Ovary (tissue), 9 donors: ENCODE data around the gene CIDEA. TPM values are rescaled to one million over a fixed set of nuclear protein-coding genes. Genes with fewer than 3 reads are reported as not detected.

Experiments
- DNase-seq, 5 donors: peaks; one replicate each; pipeline ENCODE4 v3.0.0-alpha.2; 2019 to 2020
- H3K27ac ChIP-seq, 2 donors: fragments of 200-600 bp; one replicate each; pipeline versions ENCODE4 v1.5.1 to v1.8.0; 2019 to 2022
- H3K27me3 ChIP-seq: fragments of 200-600 bp; one replicate; pipeline ENCODE4 v1.8.0; 2022
- H3K36me3 ChIP-seq: fragments of 200-600 bp; sonication (generic); one replicate; pipeline ENCODE4 v1.5.1; 2019
- H3K4me1 ChIP-seq: one replicate; pipeline ENCODE4 v1.8.1; 2013; ENCODE audit warnings: mild to moderate bottlenecking, moderate library complexity; ENCODE audit not compliant: insufficient read depth
- H3K4me3 ChIP-seq: fragments of 200-600 bp; sonication (generic); one replicate; pipeline ENCODE4 v1.5.1; 2017
- H3K9me3 ChIP-seq, 2 donors: fragments of 200-600 bp in 1 of 2; sonication (generic) in 1 of 2; one replicate each; pipeline versions ENCODE4 v1.5.1 to v1.8.1; 2013 to 2019; ENCODE audit warnings: mild to moderate bottlenecking in 1 of 2, moderate library complexity in 1 of 2
- CTCF ChIP-seq, 3 donors: fragments of 450-650 bp in 2 of 3; fragments of 200-600 bp in 1 of 3; IDR thresholded peaks; one replicate each; pipeline versions ENCODE4 v1.5.1 to v1.8.0; 2016 to 2022; ENCODE audit warnings: antibody characterized with exemption in 3 of 3, mild to moderate bottlenecking in 1 of 3
- EP300 ChIP-seq: sonication (generic); formaldehyde crosslinking; IDR thresholded peaks from one replicate; pipeline ENCODE4 v1.6.1; 2017; ENCODE audit warnings: antibody characterized with exemption
- POLR2A ChIP-seq: fragments of 450-650 bp; IDR thresholded peaks from one replicate; pipeline ENCODE4 v1.6.1; 2017; ENCODE audit warnings: antibody characterized with exemption, mild to moderate bottlenecking, moderate library complexity
- WGBS, 3 donors: extraction: QIAGEN DNeasy Blood & Tissue Kit in 1 of 3; methylation state at CpG; one replicate each; pipeline versions ENCODE4 v1.1.5 to v1.1.7; 2013 to 2017; 5-methylcytosine and 5-hydroxymethylcytosine counted together
- intact Hi-C, 4 donors: fragments of 100-400 bp; cut with DNase I; formaldehyde crosslinking; loops; one replicate each; pipeline versions ENCODE4 v1.11.0 to v1.15.1; 2022 to 2023
- polyA plus RNA-seq, 2 donors: library from polyadenylated mRNA; stranded (reverse); fragments of 200-250 nt in 1 of 2; fragments of 350-450 nt in 1 of 2; fragmentation: Illumina TruSeq in 1 of 2; extraction: RNeasy Lipid Tissue Mini Kit (QIAGEN cat#74804) in 1 of 2; gene quantifications; one replicate each; pipeline ENCODE4 v1.2.3, GENCODE V29; 2013 to 2014
- total RNA-seq, 7 donors: library from RNA; depleted of rRNA in 2 of 7; stranded (reverse); fragments of >200 nt in 2 of 7; fragmentation: NEBNext Ultra II Directional in 3 of 7; extraction: Animal tissue kit (Norgen Biotek cat#: 25700) in 3 of 7; gene quantifications; one replicate each; pipeline versions ENCODE4 v1.1.0 to v1.2.4, GENCODE V29; 2016 to 2023
- donor health status: DM: no; HTN: no; CAD: no; lungs with moderate emphysema.
- donor health status: DM: no; HTN: no; CAD: no.
- donor health status: Bipolar disorder and iron deficiency.
- donor health status: DM: yes; HTN: yes; CAD: no.
- donor health status: DM: no; HTN: no; CAD: no.
- donor health status: DM: yes; HTN: yes; CAD: no.

CIDEA gene
- total and polyA plus RNA-seq, 9 donors = 0.15 TPM; not detected in 8

DNA sequence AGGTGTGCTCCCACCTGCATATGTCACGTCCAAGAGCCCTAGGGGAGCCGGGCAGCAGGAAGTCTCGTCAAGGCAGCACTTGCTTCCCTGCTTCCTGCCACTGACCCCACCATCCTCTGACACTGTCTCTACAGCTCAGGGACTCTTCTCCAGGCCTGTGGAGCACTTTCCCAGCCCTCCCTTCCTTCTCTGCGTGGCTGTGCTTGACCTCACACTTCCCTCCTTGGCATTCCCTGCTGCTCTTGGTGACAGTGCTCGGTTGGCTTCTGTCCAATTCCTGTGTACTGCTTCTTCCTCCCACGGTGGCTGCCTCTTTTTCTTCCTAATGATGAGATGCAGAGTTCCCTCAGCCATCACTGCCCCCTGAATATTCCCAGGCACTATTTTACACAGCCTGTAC, 2.8 kb downstream of the CIDEA start:
- 41 to 55% (median 52%) methylated on average over 6 of the region's 6 CpGs for WGBS, 3 donors
- no peak overlapping the region for H3K4me3 ChIP-seq
- H3K36me3 ChIP-seq = no peaks in the 10 kb centered on the region
- H3K27me3 ChIP-seq = no peaks in the 10 kb centered on the region
- DNase-seq = no peak
- H3K27ac ChIP-seq = no peak overlapping the region
- peaks cover 3% of the 10 kb centered on the region for H3K4me1 ChIP-seq
- intact Hi-C loops = no loop called here
- TF ChIP-seq CTCF (IDR thresholded peaks at IDR 0.05) (no peak), EP300 (no peak), POLR2A (no peak)
- H3K9me3 ChIP-seq = no peaks in the 10 kb centered on the region

DNA sequence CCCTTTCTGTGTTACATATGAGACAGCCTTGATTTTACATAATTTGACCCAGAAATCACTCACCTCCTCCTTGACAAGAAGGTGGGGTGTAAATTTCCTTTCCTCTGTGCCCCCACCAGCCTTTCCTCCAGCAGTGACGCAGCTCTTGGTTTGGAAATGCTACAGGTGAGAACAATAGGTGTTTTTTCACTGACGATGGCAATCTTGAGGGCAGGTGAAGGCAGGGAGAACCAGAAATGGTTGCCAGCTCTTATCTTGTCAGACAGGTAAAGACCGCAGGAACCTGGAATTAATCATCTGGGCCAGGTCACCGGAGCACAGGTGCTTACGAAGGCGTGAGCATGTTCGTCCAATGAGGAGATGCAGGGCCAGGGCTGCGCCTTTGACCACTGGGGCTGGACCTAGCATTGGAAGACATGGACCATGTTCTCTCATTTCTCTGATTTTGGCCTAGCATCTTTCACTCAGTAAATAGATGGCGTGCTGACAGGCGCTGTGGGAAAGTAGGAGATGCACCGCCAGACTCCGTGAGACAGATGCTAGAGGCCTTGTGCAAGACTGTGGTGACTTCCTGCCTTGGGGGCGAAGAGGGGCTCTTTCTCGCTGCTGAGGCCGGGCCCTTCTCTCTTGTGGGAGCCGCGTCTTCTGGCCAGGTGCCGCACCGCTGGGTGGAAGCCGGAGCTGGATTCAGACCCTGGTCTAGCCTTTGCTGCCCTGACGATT, 4.0 kb downstream of the CIDEA start:
- Histone ChIP-seq H3K36me3 (no peaks in the 10 kb centered on the region), H3K27ac (no peak overlapping the region), H3K9me3 (no peaks in the 10 kb centered on the region), H3K4me3 (no peak overlapping the region), H3K4me1 (peaks cover 3% of the 10 kb centered on the region), H3K27me3 (no peaks in the 10 kb centered on the region)
- intact Hi-C loops = no loop called here
- WGBS, 3 donors = 91 to 94% (median 93%) methylated on average over 21 of the region's 21 CpGs
- TF ChIP-seq POLR2A (no peak), EP300 (no peak), CTCF (IDR thresholded peaks at IDR 0.05) (no peak)
- DNase-seq = no peak

DNA sequence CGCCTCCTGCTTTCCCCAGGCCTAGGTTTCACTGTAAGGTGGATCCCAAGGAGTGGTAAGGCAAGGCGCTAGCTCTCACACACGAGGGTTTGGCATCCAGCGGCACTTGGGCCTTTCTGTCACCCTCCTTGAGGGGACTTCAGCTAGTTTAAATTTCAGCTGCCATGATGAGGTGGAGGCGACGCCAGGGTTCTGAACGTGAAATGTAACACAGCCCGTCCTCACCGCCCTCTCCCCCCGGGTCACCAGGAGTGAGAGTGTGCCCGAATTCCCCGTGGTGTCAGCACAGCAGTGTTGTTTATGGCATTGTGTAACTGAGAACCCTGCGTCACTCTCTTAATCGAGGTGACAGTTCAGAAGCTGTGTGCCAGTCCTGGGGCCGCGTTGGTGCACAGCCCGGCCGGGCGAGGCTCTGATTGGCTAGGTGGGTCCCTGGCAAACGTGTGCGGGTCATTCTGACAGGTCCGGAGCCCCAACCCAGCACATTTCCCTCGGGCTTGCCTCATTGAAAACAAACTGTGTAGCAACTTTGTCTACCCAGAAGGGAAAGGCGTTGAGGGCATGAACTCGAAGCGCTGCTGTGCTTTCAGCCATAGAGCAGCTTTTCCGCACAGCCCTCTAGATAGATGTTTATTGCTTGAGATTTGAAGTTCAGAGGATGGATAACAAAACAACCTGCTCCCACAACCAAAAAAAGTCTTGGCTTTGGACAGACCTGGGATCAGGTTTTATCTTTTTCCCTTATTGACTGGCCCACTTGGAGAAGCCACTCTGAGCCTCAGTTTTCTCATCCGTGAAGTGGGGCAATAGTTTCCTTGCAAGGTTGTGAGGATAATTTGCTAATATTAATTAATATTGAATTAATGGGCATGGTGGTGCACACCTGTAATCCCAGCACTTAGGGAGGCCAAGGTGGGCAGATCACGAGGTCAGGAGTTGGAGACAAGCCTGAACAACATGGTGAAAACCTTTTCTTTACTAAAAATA, 4.9 kb downstream of the CIDEA start:
- intact Hi-C loops = no loop called here
- H3K27me3 ChIP-seq = no peaks in the 10 kb centered on the region
- 84 to 85% (median 84%) methylated on average over 29 of the region's 29 CpGs for WGBS, 3 donors
- H3K27ac ChIP-seq = no peak overlapping the region
- TF ChIP-seq EP300 (no peak), CTCF (IDR thresholded peaks at IDR 0.05) (no peak), POLR2A (no peak)
- H3K9me3 ChIP-seq = no peaks in the 10 kb centered on the region
- H3K36me3 ChIP-seq = no peaks in the 10 kb centered on the region
- peaks cover 3% of the 10 kb centered on the region for H3K4me1 ChIP-seq
- no peak for DNase-seq
- H3K4me3 ChIP-seq = no peak overlapping the region

- H3K4me3 ChIP-seq = no peak overlapping the region
- TF ChIP-seq CTCF (IDR thresholded peaks at IDR 0.05) (no peak), POLR2A (no peak)
- WGBS, 3 donors = 78 to 83% (median 80%) methylated on average over 8 of the region's 8 CpGs
- H3K27ac ChIP-seq = no peak overlapping the region
- H3K9me3 ChIP-seq = no peaks in the 10 kb centered on the region
- H3K27me3 ChIP-seq = no peaks in the 10 kb centered on the region
- no peak for DNase-seq
- H3K36me3 ChIP-seq = no peaks in the 10 kb centered on the region
- intact Hi-C loops = no loop called here
- no peaks in the 10 kb centered on the region for H3K4me1 ChIP-seq
These were observed 8.6 kb downstream of the CIDEA start for GRCh38 chr18:12262748-12263147.
